Colonic mucosa (tissue), 4 donors: ENCODE results near the gene PFDN2. TPM values are rescaled to one million over a fixed set of nuclear protein-coding genes. Genes with fewer than 3 reads are reported as not detected.

Experiments used
- DNase-seq: peaks from one replicate; pipeline ENCODE4 v3.0.0-alpha.2; 2020
- H3K27ac ChIP-seq: fragments of 200-600 bp; one replicate; pipeline ENCODE4 v1.8.0; 2021
- H3K27me3 ChIP-seq: fragments of 200-600 bp; one replicate; pipeline ENCODE4 v1.8.0; 2021
- H3K36me3 ChIP-seq: fragments of 200-600 bp; one replicate; pipeline ENCODE4 v1.8.0; 2021
- H3K4me1 ChIP-seq: fragments of 200-600 bp; one replicate; pipeline ENCODE4 v1.8.0; 2021; ENCODE audit warnings: mild to moderate bottlenecking
- H3K4me3 ChIP-seq: fragments of 200-600 bp; one replicate; pipeline ENCODE4 v1.8.0; 2021
- H3K9ac ChIP-seq, 2 donors: one replicate each; pipeline ENCODE4 v1.7.0; 2013; ENCODE audit warnings: control low read depth in 2 of 2, low read depth in 2 of 2, low read length in 2 of 2
- H3K9me3 ChIP-seq: fragments of 200-600 bp; one replicate; pipeline ENCODE4 v1.8.0; 2021
- CTCF ChIP-seq: fragments of 200-600 bp; IDR thresholded peaks from one replicate; pipeline ENCODE4 v1.8.0; 2022; ENCODE audit warnings: antibody characterized with exemption, mild to moderate bottlenecking
- intact Hi-C: fragments of 100-400 bp; cut with DNase I; formaldehyde crosslinking; loops from one replicate; pipeline ENCODE4 v1.14.1; 2022
- total RNA-seq, 2 donors: library from RNA; stranded (reverse); fragmentation: NEBNext Ultra II Directional in 1 of 2; extraction: Animal tissue kit (Norgen Biotek cat#: 25700) in 1 of 2; gene quantifications; one replicate each; pipeline ENCODE4 v1.2.1, GENCODE V29; 2021
- donor health status: healthy.
- donor health status: DM: no; HTN: no; CAD: no.
- donor health status: DM: no; HTN: no; CAD: no.

PFDN2 gene
- total RNA-seq, 2 donors from 2014 or later: 42.7 to 49.6 TPM

- DNase-seq: no peak
- no peak for TF ChIP-seq CTCF
- Histone ChIP-seq H3K27me3 (no peaks in the 10 kb centered on the region), H3K9ac (no peak overlapping the region), H3K36me3 (no peaks in the 10 kb centered on the region), H3K4me1 (peaks cover 1% of the 10 kb centered on the region), H3K9me3 (no peaks in the 10 kb centered on the region), H3K27ac (no peak overlapping the region), H3K4me3 (no peak overlapping the region)
- intact Hi-C loops: no loop called here
Measured at GRCh38 chr1:161128591-161129420, 11.0 kb upstream of the PFDN2 start.

GRCh38 chr1:161127649-161128048, 9.8 kb upstream of the PFDN2 start:
- H3K27me3 ChIP-seq: no peaks in the 10 kb centered on the region
- H3K9ac ChIP-seq: no peak overlapping the region
- no peak for TF ChIP-seq CTCF
- no peak overlapping the region for H3K27ac ChIP-seq
- no peaks in the 10 kb centered on the region for H3K4me1 ChIP-seq
- H3K9me3 ChIP-seq: no peaks in the 10 kb centered on the region
- intact Hi-C loops: no loop called here
- no peaks in the 10 kb centered on the region for H3K36me3 ChIP-seq
- no peak overlapping the region for H3K4me3 ChIP-seq
- DNase-seq: no peak

- Histone ChIP-seq H3K4me1 (no peaks in the 10 kb centered on the region), H3K9me3 (no peaks in the 10 kb centered on the region), H3K4me3 (no peak overlapping the region), H3K36me3 (peaks cover 4% of the 10 kb centered on the region), H3K27me3 (no peaks in the 10 kb centered on the region), H3K9ac (no peak overlapping the region), H3K27ac (no peak overlapping the region)
- intact Hi-C loops: no loop called here
- TF ChIP-seq CTCF: no peak
- DNase-seq: no peak
Measured at GRCh38 chr1:161122967-161123366, 5.1 kb upstream of the PFDN2 start.

- no peak for TF ChIP-seq CTCF
- Histone ChIP-seq H3K9me3 (no peaks in the 10 kb centered on the region), H3K9ac (no peak overlapping the region), H3K27ac (no peak overlapping the region), H3K4me3 (no peak overlapping the region), H3K4me1 (peaks cover 3% of the 10 kb centered on the region), H3K36me3 (peaks cover 4% of the 10 kb centered on the region), H3K27me3 (no peaks in the 10 kb centered on the region)
- no peak for DNase-seq
- intact Hi-C loops: no loop called here
Measured at GRCh38 chr1:161121834-161122233, 4.0 kb upstream of the PFDN2 start.

GRCh38 chr1:161121042-161121650, 3.3 kb upstream of the PFDN2 start:
- H3K9ac ChIP-seq: no peak overlapping the region
- no peaks in the 10 kb centered on the region for H3K27me3 ChIP-seq
- peaks cover 4% of the 10 kb centered on the region for H3K36me3 ChIP-seq
- no peak for DNase-seq
- H3K4me3 ChIP-seq: no peak overlapping the region
- H3K4me1 ChIP-seq: peaks cover 10% of the 10 kb centered on the region
- no peak for TF ChIP-seq CTCF
- H3K9me3 ChIP-seq: no peaks in the 10 kb centered on the region
- intact Hi-C loops: no loop called here
- no peak overlapping the region for H3K27ac ChIP-seq
